Left lung (tissue), 10 donors: Measurements from ENCODE around the gene EOLA2. TPM values are rescaled to one million over a fixed set of nuclear protein-coding genes. Genes with fewer than 3 reads are reported as not detected.

Source experiments
- ATAC-seq: fragments of 200-7000 bp; cut with Tn5 transposase; one replicate; pipeline ENCODE4 v1.9.1; 2020; ENCODE audit warnings: moderate library complexity
- DNase-seq, 4 donors: peaks; one replicate each; pipeline ENCODE4 v3.0.0-alpha.2; 2013 to 2020
- H3K27ac ChIP-seq, 2 donors: fragments of 200-600 bp; sonication (generic) in 1 of 2; one replicate each; pipeline versions ENCODE4 v1.5.0 to v1.8.0; 2020 to 2021
- H3K27me3 ChIP-seq, 2 donors: fragments of 200-600 bp; sonication (generic) in 1 of 2; one replicate each; pipeline versions ENCODE4 v1.5.0 to v1.8.0; 2020 to 2021
- H3K36me3 ChIP-seq, 2 donors: fragments of 200-600 bp; sonication (generic) in 1 of 2; one replicate each; pipeline versions ENCODE4 v1.5.0 to v1.8.0; 2020 to 2021
- H3K4me1 ChIP-seq, 2 donors: fragments of 200-600 bp; one replicate each; pipeline ENCODE4 v1.8.0; 2021
- H3K4me3 ChIP-seq, 2 donors: fragments of 200-600 bp; sonication (generic) in 1 of 2; one replicate each; pipeline versions ENCODE4 v1.5.0 to v1.8.0; 2020 to 2021; ENCODE audit warnings: mild to moderate bottlenecking in 1 of 2
- H3K9me3 ChIP-seq, 2 donors: fragments of 200-600 bp; sonication (generic) in 1 of 2; one replicate each; pipeline versions ENCODE4 v1.5.0 to v1.8.0; 2020 to 2021
- CTCF ChIP-seq, 2 donors: fragments of 200-600 bp; sonication (generic) in 1 of 2; IDR thresholded peaks; one replicate each; pipeline versions ENCODE4 v1.5.0 to v1.8.0; 2021; ENCODE audit warnings: antibody characterized with exemption in 2 of 2
- intact Hi-C, 2 donors: fragments of 100-400 bp; cut with DNase I; formaldehyde crosslinking; loops; one replicate each; pipeline versions ENCODE4 v1.11.2 to v1.14.2; 2022
- polyA plus RNA-seq, 6 donors: library from polyadenylated mRNA; unstranded; fragments of 120-200 nt; gene quantifications; one replicate each; pipeline ENCODE4 v1.2.1, GENCODE V29; 2013; ENCODE audit not compliant: insufficient read length in 6 of 6
- total RNA-seq, 2 donors: library from RNA; stranded (reverse); fragmentation: NEBNext Ultra II Directional; extraction: Animal tissue kit (Norgen Biotek cat#: 25700); gene quantifications; one replicate each; pipeline ENCODE4 v1.2.1, GENCODE V29; 2021
- donor health status: DM: no; HTN: yes; CAD: no.
- donor health status: DM: no; HTN: no; CAD: no.

The EOLA2 gene
- total and polyA plus RNA-seq, 8 donors, result 22.6 to 33.5 (median 29.4) TPM

DNA sequence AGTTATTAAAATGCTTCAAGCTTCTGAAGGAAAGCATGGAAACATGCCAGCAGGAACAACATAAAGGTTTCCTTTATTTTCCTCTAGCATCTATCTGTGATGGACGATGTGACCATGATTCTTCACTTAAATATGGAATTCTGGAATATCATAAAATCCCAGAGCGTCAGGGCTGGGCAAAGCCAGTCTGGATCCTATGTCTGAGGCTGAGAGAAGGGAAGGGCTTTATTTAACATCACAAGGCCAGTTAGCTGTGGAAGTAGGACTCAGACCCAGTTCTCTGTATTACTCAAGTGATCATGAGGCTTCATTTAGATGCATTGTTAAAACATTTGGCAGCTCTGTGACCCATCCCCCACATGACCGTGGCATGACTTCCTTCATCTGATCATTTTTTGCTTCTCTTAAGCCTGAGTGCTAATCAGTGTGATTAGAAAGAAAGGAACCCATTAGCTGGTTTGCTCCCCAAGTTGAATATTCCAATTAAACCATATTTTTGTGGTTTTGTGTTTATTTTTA, 40.9 kb upstream of the EOLA2 start:
- DNase-seq, result no peak
- TF ChIP-seq CTCF (IDR thresholded peaks at IDR 0.05), result no peak
- H3K4me3 ChIP-seq, result no peak overlapping the region

GRCh38 chrX:149962859-149963757, 24.8 kb upstream of the EOLA2 start:
- DNase-seq (peak in 3 of 4 donors; percentile 40 to 71 (median 40)), ATAC-seq (peak; percentile 97)
- H3K9me3 ChIP-seq, result no peaks in the 10 kb centered on the region
- no peaks in the 10 kb centered on the region for H3K27me3 ChIP-seq
- H3K4me1 ChIP-seq, result no peaks in the 10 kb centered on the region
- no peaks in the 10 kb centered on the region for H3K36me3 ChIP-seq
- intact Hi-C loops, result no loop called here
- peak; percentile 54 to 57 for TF ChIP-seq CTCF (IDR thresholded peaks at IDR 0.05)
- H3K4me3 ChIP-seq, result no peak overlapping the region
- H3K27ac ChIP-seq, result no peak overlapping the region

More for the DNA sequence above, 40.9 kb upstream of the EOLA2 start:
- ATAC-seq, result no peak
- no peaks in the 10 kb centered on the region for H3K4me1 ChIP-seq
- no peaks in the 10 kb centered on the region for H3K9me3 ChIP-seq
- intact Hi-C loops, result no loop called here
- no peak overlapping the region for H3K27ac ChIP-seq
- no peaks in the 10 kb centered on the region for H3K36me3 ChIP-seq
- H3K27me3 ChIP-seq, result no peaks in the 10 kb centered on the region

DNA sequence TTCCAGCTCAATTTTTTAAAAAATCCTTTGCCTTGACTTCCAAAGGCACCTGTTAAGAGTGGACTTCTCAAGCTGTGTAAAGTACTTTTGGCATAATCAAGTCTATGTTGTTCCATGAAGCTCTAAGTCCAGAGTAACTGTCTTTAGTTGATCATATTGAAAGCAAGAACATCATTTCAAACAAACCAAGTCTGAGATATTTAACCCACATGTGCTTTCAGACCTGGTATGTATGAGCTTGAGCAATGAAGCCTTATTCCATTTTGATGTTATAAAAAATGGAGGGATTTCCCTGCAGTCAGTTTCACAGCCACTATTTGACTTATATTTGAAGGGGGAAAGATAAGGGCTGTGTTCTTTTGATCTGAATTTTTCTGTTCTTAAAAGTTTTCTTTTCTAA, 23.7 kb upstream of the EOLA2 start:
- H3K9me3 ChIP-seq, result no peaks in the 10 kb centered on the region
- no peak for TF ChIP-seq CTCF (IDR thresholded peaks at IDR 0.05)
- no peaks in the 10 kb centered on the region for H3K36me3 ChIP-seq
- peak; percentile 15 for ATAC-seq
- H3K4me1 ChIP-seq, result no peaks in the 10 kb centered on the region
- no peaks in the 10 kb centered on the region for H3K27me3 ChIP-seq
- DNase-seq, result no peak
- no peak overlapping the region for H3K4me3 ChIP-seq
- intact Hi-C loops, result no loop called here
- H3K27ac ChIP-seq, result no peak overlapping the region

DNA sequence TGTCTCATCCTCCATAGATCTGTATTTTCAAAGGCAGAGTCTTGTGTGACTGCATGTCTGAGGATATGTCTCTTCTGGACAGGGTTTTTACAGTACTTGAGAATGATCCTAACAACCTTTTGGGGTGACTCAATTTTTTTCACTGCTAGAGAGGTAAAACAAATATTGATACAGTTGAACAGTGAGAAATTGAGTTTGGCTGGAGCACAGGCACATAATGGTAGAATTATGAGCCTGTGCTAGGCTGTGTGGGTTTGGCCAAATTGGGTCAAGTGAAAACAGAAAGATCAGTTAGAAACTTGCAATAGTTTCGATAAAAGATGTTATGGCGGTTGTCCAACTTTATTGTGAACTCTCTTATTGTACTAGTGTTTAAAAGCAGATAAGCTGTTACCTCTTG, 23.3 kb upstream of the EOLA2 start:
- no peaks in the 10 kb centered on the region for H3K36me3 ChIP-seq
- TF ChIP-seq CTCF (IDR thresholded peaks at IDR 0.05), result no peak
- intact Hi-C loops, result no loop called here
- no peak overlapping the region for H3K4me3 ChIP-seq
- no peaks in the 10 kb centered on the region for H3K4me1 ChIP-seq
- ATAC-seq (peak; percentile 50), DNase-seq (no peak)
- H3K27me3 ChIP-seq, result no peaks in the 10 kb centered on the region
- no peaks in the 10 kb centered on the region for H3K9me3 ChIP-seq
- no peak overlapping the region for H3K27ac ChIP-seq

DNA sequence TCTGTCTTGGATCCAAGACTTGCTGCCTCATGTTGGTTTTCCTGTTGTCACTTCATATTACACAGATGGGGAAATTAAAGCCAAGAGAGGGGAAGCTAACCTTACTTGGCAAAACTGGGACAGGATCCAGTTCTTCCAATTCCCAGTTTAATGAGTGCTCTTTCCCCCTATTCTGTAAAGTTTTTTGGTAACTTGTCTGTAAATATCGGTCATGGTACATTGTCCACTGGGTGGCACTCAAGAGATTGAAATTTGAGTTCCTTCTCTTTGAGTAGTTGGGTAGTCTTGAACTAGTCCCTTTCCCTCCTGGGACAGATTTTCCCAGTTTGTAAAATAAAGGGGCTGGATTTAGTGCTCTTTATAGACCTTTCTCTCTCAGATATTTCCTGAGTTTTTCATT, 12.4 kb upstream of the EOLA2 start:
- ATAC-seq, result peak; percentile 63
- peak in 1 of 2 donors; percentile 15 for TF ChIP-seq CTCF (IDR thresholded peaks at IDR 0.05)
- intact Hi-C loops, result no loop called here

More for the DNA sequence above, 12.4 kb upstream of the EOLA2 start:
- H3K36me3 ChIP-seq, result peaks cover 0 to 15% of the 10 kb centered on the region in 2 donors
- DNase-seq, result peak in 1 of 4 donors; percentile 41
- H3K27ac ChIP-seq, result no peak overlapping the region
- no peaks in the 10 kb centered on the region for H3K9me3 ChIP-seq
- H3K4me3 ChIP-seq, result no peak overlapping the region
- H3K4me1 ChIP-seq, result no peaks in the 10 kb centered on the region
- H3K27me3 ChIP-seq, result no peaks in the 10 kb centered on the region
